ENCODE measurements around the gene ASNS.

GRCh38 chr7:97842772-97843345, 29.3 kb downstream of the ASNS start:
- TF ChIP-seq POLR2AphosphoS5 (IDR thresholded peaks at IDR 0.05; ENCODE audit: low read depth, low read length) (no peak), SIN3A (IDR thresholded peaks at IDR 0.05; ENCODE audit: borderline replicate concordance, insufficient read depth, low read length) (no peak), TAF1 (IDR thresholded peaks at IDR 0.05; ENCODE audit: borderline replicate concordance, insufficient read depth, low read length) (no peak)

All from PFSK-1 (cell line).